Measurements from ENCODE around the gene HS3ST1.

GRCh38 chr4:11416767-11417113 lies 12.0 kb downstream of the HS3ST1 start:
- TF ChIP-seq POLR2A (IDR thresholded peaks at IDR 0.05; ENCODE audit: low read depth, low read length) (no peak), POLR2AphosphoS5 (IDR thresholded peaks at IDR 0.05; ENCODE audit: low read depth, low read length) (no peak), POU2F2 (IDR thresholded peaks at IDR 0.05; ENCODE audit: low read depth, low read length) (no peak), TAF1 (IDR thresholded peaks at IDR 0.05; ENCODE audit: low read depth, low read length) (no peak), SPI1 (IDR thresholded peaks at IDR 0.05; ENCODE audit: low read depth, low read length) (no peak)

Data from GM12891 (cell line).